HL-60 (cell line): ENCODE data around the gene GIGYF1.

Experiments
- DNase-seq, 2 experiments: peaks; one replicate each; pipeline ENCODE4 v3.0.0-alpha.2; 2010 to 2020; ENCODE audit warnings: low read depth in 1 of 2, low spot score in 1 of 2
- H3K27ac ChIP-seq: fragments of 250-450 bp; sonication (Bioruptor Pico); replicated peaks from 2 replicates; pipeline ENCODE4 v1.5.1; 2020; ENCODE audit warnings: mild to moderate bottlenecking, moderate library complexity
- H3K27me3 ChIP-seq: fragments of 250-450 bp; sonication (Bioruptor Pico); 2 replicates; pipeline ENCODE4 v1.5.1; 2021; ENCODE audit warnings: mild to moderate bottlenecking, moderate library complexity; ENCODE audit not compliant: insufficient read depth, poor library complexity, severe bottlenecking
- H3K4me3 ChIP-seq: replicated peaks from 2 replicates; pipeline ENCODE4 v1.5.1; 2011; ENCODE audit warnings: mild to moderate bottlenecking, control low read depth, low read length; ENCODE audit not compliant: insufficient read depth
- GABPA ChIP-seq: IDR thresholded peaks from 2 replicates; pipeline ENCODE4 v1.6.1; 2012; ENCODE audit warnings: low read depth
- POLR2AphosphoS5 ChIP-seq: IDR thresholded peaks from 2 replicates; pipeline ENCODE4 v1.6.1; 2012; ENCODE audit warnings: low read depth
- SPI1 ChIP-seq: IDR thresholded peaks from 2 replicates; pipeline ENCODE4 v1.6.1; 2012; ENCODE audit warnings: low read depth, mild to moderate bottlenecking, borderline replicate concordance
- TF ChIP-seq, protein P1 (sequence below): IDR thresholded peaks from one replicate; pipeline ENCODE4 v1.5.1; 2011; ENCODE audit warnings: low read length, control low read depth, inconsistent platforms; ENCODE audit not compliant: insufficient read depth
- TF ChIP-seq, protein P2 (sequence below): IDR thresholded peaks from 2 replicates; pipeline ENCODE4 v1.6.1; 2012; ENCODE audit warnings: low read depth; ENCODE audit not compliant: insufficient replicate concordance

Gene GIGYF1

DNA sequence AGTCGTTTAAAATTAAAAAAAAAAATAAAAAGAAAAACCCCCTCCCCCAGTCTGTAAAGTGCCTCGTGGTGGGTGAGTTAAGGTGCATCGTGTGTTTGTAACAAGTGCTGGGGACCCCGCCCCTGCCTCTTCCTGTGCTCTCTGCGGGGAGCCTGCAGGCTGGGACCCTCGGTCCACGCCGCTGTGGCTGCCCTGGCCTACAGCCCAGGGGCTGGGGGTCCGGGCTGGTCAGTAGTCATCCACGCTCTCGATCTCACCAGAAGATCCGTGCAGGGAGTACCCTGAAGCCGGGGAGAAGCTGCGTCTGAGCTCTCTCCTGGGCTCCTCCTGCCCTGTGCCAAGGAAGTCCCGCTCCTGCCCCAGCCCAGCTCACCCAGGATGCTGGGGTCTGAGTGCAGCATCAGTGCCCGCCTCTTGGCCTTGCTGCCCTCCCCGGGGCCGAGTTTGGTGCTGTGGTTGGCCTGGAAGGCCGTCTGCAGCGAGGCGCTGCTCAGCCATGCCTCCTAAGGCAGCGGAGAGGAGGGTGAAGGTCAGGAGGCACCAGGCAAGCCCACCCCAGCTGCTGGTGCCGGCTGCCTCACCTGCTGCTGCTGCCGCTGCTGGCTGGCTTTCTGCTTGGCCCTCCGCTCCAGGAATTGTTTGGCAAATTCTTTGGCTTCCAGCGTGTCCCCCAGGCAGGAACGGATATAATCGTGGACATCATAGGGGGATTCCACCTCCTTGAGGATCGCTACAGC, 12.4 kb downstream of the GIGYF1 start:
- Histone ChIP-seq H3K4me3 (no peak overlapping the region), H3K27me3 (no peaks in the 10 kb centered on the region), H3K27ac (no peak overlapping the region)
- TF ChIP-seq, protein P1, sequence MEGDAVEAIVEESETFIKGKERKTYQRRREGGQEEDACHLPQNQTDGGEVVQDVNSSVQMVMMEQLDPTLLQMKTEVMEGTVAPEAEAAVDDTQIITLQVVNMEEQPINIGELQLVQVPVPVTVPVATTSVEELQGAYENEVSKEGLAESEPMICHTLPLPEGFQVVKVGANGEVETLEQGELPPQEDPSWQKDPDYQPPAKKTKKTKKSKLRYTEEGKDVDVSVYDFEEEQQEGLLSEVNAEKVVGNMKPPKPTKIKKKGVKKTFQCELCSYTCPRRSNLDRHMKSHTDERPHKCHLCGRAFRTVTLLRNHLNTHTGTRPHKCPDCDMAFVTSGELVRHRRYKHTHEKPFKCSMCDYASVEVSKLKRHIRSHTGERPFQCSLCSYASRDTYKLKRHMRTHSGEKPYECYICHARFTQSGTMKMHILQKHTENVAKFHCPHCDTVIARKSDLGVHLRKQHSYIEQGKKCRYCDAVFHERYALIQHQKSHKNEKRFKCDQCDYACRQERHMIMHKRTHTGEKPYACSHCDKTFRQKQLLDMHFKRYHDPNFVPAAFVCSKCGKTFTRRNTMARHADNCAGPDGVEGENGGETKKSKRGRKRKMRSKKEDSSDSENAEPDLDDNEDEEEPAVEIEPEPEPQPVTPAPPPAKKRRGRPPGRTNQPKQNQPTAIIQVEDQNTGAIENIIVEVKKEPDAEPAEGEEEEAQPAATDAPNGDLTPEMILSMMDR: no peak
- TF ChIP-seq GABPA (no peak), SPI1 (no peak), POLR2AphosphoS5 (no peak)
- TF ChIP-seq, protein P2, sequence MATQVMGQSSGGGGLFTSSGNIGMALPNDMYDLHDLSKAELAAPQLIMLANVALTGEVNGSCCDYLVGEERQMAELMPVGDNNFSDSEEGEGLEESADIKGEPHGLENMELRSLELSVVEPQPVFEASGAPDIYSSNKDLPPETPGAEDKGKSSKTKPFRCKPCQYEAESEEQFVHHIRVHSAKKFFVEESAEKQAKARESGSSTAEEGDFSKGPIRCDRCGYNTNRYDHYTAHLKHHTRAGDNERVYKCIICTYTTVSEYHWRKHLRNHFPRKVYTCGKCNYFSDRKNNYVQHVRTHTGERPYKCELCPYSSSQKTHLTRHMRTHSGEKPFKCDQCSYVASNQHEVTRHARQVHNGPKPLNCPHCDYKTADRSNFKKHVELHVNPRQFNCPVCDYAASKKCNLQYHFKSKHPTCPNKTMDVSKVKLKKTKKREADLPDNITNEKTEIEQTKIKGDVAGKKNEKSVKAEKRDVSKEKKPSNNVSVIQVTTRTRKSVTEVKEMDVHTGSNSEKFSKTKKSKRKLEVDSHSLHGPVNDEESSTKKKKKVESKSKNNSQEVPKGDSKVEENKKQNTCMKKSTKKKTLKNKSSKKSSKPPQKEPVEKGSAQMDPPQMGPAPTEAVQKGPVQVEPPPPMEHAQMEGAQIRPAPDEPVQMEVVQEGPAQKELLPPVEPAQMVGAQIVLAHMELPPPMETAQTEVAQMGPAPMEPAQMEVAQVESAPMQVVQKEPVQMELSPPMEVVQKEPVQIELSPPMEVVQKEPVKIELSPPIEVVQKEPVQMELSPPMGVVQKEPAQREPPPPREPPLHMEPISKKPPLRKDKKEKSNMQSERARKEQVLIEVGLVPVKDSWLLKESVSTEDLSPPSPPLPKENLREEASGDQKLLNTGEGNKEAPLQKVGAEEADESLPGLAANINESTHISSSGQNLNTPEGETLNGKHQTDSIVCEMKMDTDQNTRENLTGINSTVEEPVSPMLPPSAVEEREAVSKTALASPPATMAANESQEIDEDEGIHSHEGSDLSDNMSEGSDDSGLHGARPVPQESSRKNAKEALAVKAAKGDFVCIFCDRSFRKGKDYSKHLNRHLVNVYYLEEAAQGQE: no peak
- no peak for DNase-seq

DNA sequence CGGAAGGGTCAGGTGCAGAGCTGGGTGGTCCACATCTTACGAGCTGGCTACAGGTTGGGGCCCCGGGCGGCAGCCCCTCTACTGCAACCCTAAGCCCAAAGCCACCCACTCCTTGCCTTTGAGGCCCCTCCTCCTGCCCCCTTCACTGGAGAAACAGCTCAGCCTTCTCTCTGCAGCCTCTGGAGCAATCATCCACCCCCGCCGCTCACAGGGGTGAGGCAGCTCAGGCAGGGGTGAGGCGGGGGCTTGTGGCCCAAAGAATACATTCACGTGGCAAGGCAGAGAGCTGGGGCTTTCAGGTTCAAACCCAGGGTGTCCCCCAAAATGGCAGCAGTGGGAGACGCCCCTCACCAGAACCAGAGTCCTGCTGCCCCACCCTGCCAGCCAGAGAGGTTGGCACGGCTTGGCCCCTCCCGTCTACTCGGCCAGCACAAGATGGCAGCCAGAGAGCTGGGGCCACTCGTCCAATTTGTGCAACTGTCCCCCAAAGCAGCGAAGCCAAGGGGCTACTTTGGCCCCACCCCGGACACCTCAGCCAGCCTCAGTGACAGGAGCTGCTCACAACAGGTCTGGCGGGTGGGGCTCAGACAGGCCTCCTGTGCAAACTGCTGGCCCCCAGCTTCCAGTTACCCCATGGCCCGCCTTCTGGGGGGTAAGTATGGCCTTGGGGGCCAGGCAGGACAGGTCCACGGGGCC, 13.3 kb downstream of the GIGYF1 start:
- Histone ChIP-seq H3K27ac (no peak overlapping the region), H3K27me3 (no peaks in the 10 kb centered on the region), H3K4me3 (no peak overlapping the region)
- TF ChIP-seq POLR2AphosphoS5 (peak; percentile 64; the same call in 1 of the 2 replicates), GABPA (no peak)
- TF ChIP-seq, protein P2: no peak
- DNase-seq: no peak

DNA sequence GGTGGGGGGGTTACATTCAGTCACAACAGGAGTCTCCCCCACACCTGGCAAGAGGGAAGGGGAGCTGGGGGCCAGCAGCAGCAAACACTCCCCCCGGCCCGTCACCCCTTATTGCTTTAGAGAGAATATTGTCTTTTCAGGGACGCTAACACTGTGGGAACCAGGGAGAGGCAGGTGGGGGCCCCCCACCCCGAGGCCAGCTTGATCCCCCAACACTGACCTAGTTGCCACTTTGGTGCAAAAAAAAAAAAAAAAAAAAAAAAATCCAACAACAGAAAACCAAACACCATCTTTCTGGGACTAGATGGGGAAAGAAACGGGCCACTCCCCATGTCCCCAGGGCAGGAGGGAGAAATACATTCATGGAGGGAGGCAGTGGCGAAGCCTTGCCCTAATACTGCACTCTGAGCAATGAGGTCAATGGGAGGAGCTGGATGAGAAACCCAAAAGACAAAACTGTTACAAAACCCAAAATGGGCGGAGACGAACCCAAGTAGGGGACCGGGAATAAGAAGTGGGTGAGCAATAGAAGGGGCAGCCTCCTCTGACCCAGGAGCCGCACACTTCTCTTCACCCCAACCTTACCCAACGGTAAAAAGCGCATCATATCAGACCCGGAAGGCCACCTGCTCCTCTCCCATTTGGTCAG, 14.0 kb downstream of the GIGYF1 start:
- H3K27me3 ChIP-seq: no peaks in the 10 kb centered on the region
- H3K4me3 ChIP-seq: no peak overlapping the region
- H3K27ac ChIP-seq: no peak overlapping the region
- TF ChIP-seq, protein P1: no peak
- TF ChIP-seq GABPA: no peak
- TF ChIP-seq, protein P2: no peak
- no peak; the same call in 1 of the 2 replicates for TF ChIP-seq POLR2AphosphoS5
- TF ChIP-seq SPI1: no peak
- peak in 1 of 2 experiments; percentile 32 for DNase-seq
